Panc1 (cell line): ENCODE results near the gene NR1I2. TPM values are rescaled to one million over a fixed set of nuclear protein-coding genes. Genes with fewer than 3 reads are reported as not detected.

ENCODE experiments used
- ATAC-seq: fragments of 200-7000 bp; cut with Tn5 transposase; 2 replicates; pipeline ENCODE4 v1.9.1; 2020; ENCODE audit warnings: mild to moderate bottlenecking, moderate library complexity
- BruUV-seq: library from RNA; stranded (reverse); fragments of 400-500 nt; replicated peaks from 2 replicates; lab custom pipeline; 2021; lab: Mats Ljungman, UMichigan
- CTCF ChIA-PET: fragments of 300-600 bp; sonication (Branson Sonifier 250); formaldehyde crosslinking; loops from one replicate; lab custom pipeline; 2022; ENCODE audit warnings: antibody characterized with exemption; lab: Charles Lee
- POLR2A ChIA-PET: fragments of 300-600 bp; sonication (Branson Sonifier 250); formaldehyde crosslinking; loops from one replicate; lab custom pipeline; 2022; ENCODE audit warnings: antibody characterized with exemption; lab: Charles Lee
- DNase-seq: peaks from one replicate; pipeline ENCODE4 v3.0.0-alpha.2; 2010; ENCODE audit warnings: low read depth, low spot score
- H3K27ac ChIP-seq: 2 replicates; pipeline ENCODE4 v1.5.1; 2011; ENCODE audit warnings: mild to moderate bottlenecking, low read length, inconsistent platforms
- H3K27me3 ChIP-seq: fragments of 200-500 bp; sonication (Bioruptor generic); 2 replicates; pipeline ENCODE4 v1.6.0; 2014; ENCODE audit warnings: low read length, inconsistent platforms; ENCODE audit not compliant: control insufficient read depth, insufficient read depth
- H3K36me3 ChIP-seq: fragments of 200-500 bp; sonication (Bioruptor generic); 2 replicates; pipeline ENCODE4 v1.5.1; 2014; ENCODE audit warnings: inconsistent platforms, mild to moderate bottlenecking, low read length, moderate library complexity; ENCODE audit not compliant: control insufficient read depth, insufficient read depth
- H3K4me1 ChIP-seq: 2 replicates; pipeline ENCODE4 v1.5.1; 2011; ENCODE audit warnings: inconsistent platforms, mild to moderate bottlenecking, low read length, moderate library complexity; ENCODE audit not compliant: control insufficient read depth, insufficient read depth
- H3K4me3 ChIP-seq, 2 experiments: 2 replicates each; pipeline ENCODE4 v1.5.1; 2011 to 2012; ENCODE audit warnings: low read depth in 2 of 2, low read length in 2 of 2, mild to moderate bottlenecking in 2 of 2, inconsistent platforms in 1 of 2, moderate library complexity in 1 of 2
- H3K9me3 ChIP-seq: fragments of 200-500 bp; sonication (Bioruptor generic); 2 replicates; pipeline ENCODE4 v1.5.1; 2014; ENCODE audit warnings: low read depth, mild to moderate bottlenecking, inconsistent platforms, low read length, moderate library complexity; ENCODE audit not compliant: control insufficient read depth, insufficient read depth
- CTCF ChIP-seq: fragments of 450-650 bp; IDR thresholded peaks from 2 replicates; pipeline ENCODE4 v1.5.1; 2017; ENCODE audit warnings: mild to moderate bottlenecking
- POLR2AphosphoS5 ChIP-seq: IDR thresholded peaks from 2 replicates; pipeline ENCODE4 v1.6.1; 2012; ENCODE audit warnings: mild to moderate bottlenecking, low read depth, low read length, moderate library complexity
- REST ChIP-seq, 2 experiments: IDR thresholded peaks; 2 replicates each; pipeline ENCODE4 v1.6.1; 2011 to 2012; ENCODE audit warnings: low read depth in 2 of 2, control low read depth in 1 of 2, low read length in 1 of 2, mild to moderate bottlenecking in 1 of 2, moderate library complexity in 1 of 2; ENCODE audit not compliant: insufficient read depth in 1 of 2
- SIN3A ChIP-seq: IDR thresholded peaks from 2 replicates; pipeline ENCODE4 v1.6.1; 2012; ENCODE audit warnings: low read depth, mild to moderate bottlenecking, low read length, moderate library complexity, borderline replicate concordance; ENCODE audit not compliant: insufficient read depth
- TCF7L2 ChIP-seq: IDR thresholded peaks from 2 replicates; pipeline ENCODE4 v1.6.1; 2011; ENCODE audit warnings: mild to moderate bottlenecking, low read depth, low read length, inconsistent platforms
- in situ Hi-C: cut with HindIII; loops from 2 replicates; pipeline ENCODE4 v1.10.0; 2016; ENCODE audit warnings: low sequenced_read_pairs, low pct_unique_long_range_greater_than_20kb
- intact Hi-C: fragments of 100-400 bp; cut with micrococcal nuclease; formaldehyde crosslinking; loops from one replicate; pipeline ENCODE4 v1.10.0; 2022; ENCODE audit not compliant: unreplicated experiment
- total RNA-seq: library from RNA; stranded (reverse); gene quantifications from one replicate; pipeline ENCODE4 v1.2.1, GENCODE V29; 2021; ENCODE audit not compliant: unreplicated experiment

Gene NR1I2
- total RNA-seq, 1 experiment from 2014 or later: not detected

DNA sequence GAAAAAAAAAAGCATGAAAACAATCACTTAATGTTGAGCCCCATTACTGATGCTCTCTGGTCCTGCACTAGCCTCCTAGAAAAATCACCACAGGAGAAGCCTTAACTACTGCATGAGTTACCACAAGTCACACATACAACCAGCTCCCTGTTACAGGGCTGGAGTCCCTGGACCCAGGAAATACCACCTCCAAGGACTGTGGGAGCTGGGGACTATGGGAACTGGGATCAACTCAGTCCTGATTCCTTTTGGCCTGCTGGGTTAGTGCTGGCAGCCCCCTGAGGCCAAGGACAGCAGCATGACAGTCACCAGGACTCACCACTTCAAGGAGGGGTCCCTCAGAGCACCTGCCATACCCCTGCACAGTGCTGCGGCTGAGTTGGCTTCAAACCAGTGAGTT is 559 bp downstream of the NR1I2 start:
- Histone ChIP-seq H3K27ac (no peak overlapping the region), H3K9me3 (no peaks in the 10 kb centered on the region), H3K4me1 (no peaks in the 10 kb centered on the region), H3K36me3 (no peaks in the 10 kb centered on the region), H3K4me3 (no peak overlapping the region), H3K27me3 (no peaks in the 10 kb centered on the region)
- POLR2A ChIA-PET: no interaction called here
- no TSS peak for BruUV-seq
- TF ChIP-seq TCF7L2: no peak
- no peak for ATAC-seq
- no peak for DNase-seq
- CTCF ChIA-PET: no interaction called here
- in situ Hi-C loops: no loop called here
- intact Hi-C loops: no loop called here

DNA sequence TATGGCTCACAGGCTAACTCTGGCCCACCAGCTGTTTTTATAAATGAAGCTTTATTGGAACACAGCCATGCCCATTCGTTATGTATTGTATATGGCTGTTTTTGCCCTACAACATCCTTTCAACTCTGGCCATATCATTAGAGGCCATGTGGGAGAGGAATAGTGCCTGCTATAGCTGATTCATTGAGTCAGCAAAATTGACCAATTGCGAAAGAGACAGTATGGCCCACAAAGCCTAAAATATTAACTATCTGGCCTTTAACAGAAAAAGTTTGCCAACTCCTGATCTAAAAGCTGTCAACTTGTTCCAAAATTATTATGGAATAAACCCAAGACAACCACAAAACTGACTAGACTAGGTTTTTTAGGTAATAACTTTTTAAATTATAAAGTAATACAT is 1.4 kb downstream of the NR1I2 start:
- ATAC-seq: no peak
- in situ Hi-C loops (no loop called here), intact Hi-C loops (no loop called here)
- Histone ChIP-seq H3K4me1 (no peaks in the 10 kb centered on the region), H3K9me3 (no peaks in the 10 kb centered on the region), H3K27ac (no peak overlapping the region), H3K27me3 (no peaks in the 10 kb centered on the region), H3K4me3 (no peak overlapping the region), H3K36me3 (no peaks in the 10 kb centered on the region)
- TF ChIP-seq CTCF (no peak), POLR2AphosphoS5 (no peak), TCF7L2 (no peak), REST (IDR thresholded peaks at IDR 0.05; ENCODE audit: insufficient read depth in 1 of 2, low read depth in 2 of 2, low read length in 1 of 2) (no peak), SIN3A (no peak)
- no peak for DNase-seq
- CTCF ChIA-PET: no interaction called here
- no TSS peak for BruUV-seq
- POLR2A ChIA-PET: no interaction called here

- ChIA-PET POLR2A (no interaction called here), CTCF (no interaction called here)
- no peak overlapping the region for H3K27ac ChIP-seq
Measured at GRCh38 chr3:119783883-119784282, 2.0 kb downstream of the NR1I2 start.

More at GRCh38 chr3:119783883-119784282, 2.0 kb downstream of the NR1I2 start:
- H3K4me3 ChIP-seq: no peak overlapping the region
- TF ChIP-seq SIN3A (no peak), TCF7L2 (no peak)
- ATAC-seq (no peak), DNase-seq (no peak)
- in situ Hi-C loops: no loop called here
- no peaks in the 10 kb centered on the region for H3K27me3 ChIP-seq
- intact Hi-C loops: no loop called here
- H3K4me1 ChIP-seq: no peaks in the 10 kb centered on the region
- H3K9me3 ChIP-seq: no peaks in the 10 kb centered on the region
- no peaks in the 10 kb centered on the region for H3K36me3 ChIP-seq
- BruUV-seq: no TSS peak
